HS-5 (cell line): Measurements from ENCODE around the gene SYCE1L.
"Not testable (repeated sequence)": the region's sequence is repeated elsewhere in the genome, so short reads cannot be mapped to it uniquely, and the experiment has no call there.

Experiments
- DNase-seq: peaks from one replicate; pipeline ENCODE4 v3.0.0-alpha.2; 2012; ENCODE audit warnings: low read depth

The SYCE1L gene

GRCh38 chr16:77206533-77206932 is 7.3 kb downstream of the SYCE1L start:
- DNase-seq: no peak

GRCh38 chr16:77207030-77207429 is 7.8 kb downstream of the SYCE1L start:
- DNase-seq: no peak

GRCh38 chr16:77208382-77208781 is 9.2 kb downstream of the SYCE1L start:
- DNase-seq: no peak

GRCh38 chr16:77211880-77212740 is 12.9 kb downstream of the SYCE1L start:
- DNase-seq: no peak

- DNase-seq: no peak
These were observed 13.7 kb downstream of the SYCE1L start for GRCh38 chr16:77212741-77213541.

GRCh38 chr16:77213542-77214106 is 14.4 kb downstream of the SYCE1L start:
- peak; percentile 96 for DNase-seq

GRCh38 chr16:77214411-77215138 is 15.4 kb downstream of the SYCE1L start:
- no peak for DNase-seq

GRCh38 chr16:77219437-77219836 is 20.2 kb downstream of the SYCE1L start:
- no peak for DNase-seq

GRCh38 chr16:77220427-77220826 is 21.2 kb downstream of the SYCE1L start:
- DNase-seq: no peak

- DNase-seq: no peak
These were observed 22.3 kb downstream of the SYCE1L start for GRCh38 chr16:77221482-77221881.

GRCh38 chr16:77223184-77223583 is 24.0 kb downstream of the SYCE1L start:
- DNase-seq: no peak

- no peak for DNase-seq
These were observed 26.0 kb downstream of the SYCE1L start for GRCh38 chr16:77225182-77225581.

- no peak for DNase-seq
These were observed 28.5 kb downstream of the SYCE1L start for GRCh38 chr16:77227745-77228144.

- no peak for DNase-seq
These were observed 31.8 kb downstream of the SYCE1L start for GRCh38 chr16:77231047-77231446.

- DNase-seq: no peak
These were observed 34.8 kb downstream of the SYCE1L start for GRCh38 chr16:77233799-77234519.

GRCh38 chr16:77234611-77235010 is 35.4 kb downstream of the SYCE1L start:
- no peak for DNase-seq

GRCh38 chr16:77236063-77236511 is 36.9 kb downstream of the SYCE1L start:
- peak; percentile 60 for DNase-seq

- no peak for DNase-seq
These were observed 39.4 kb downstream of the SYCE1L start for GRCh38 chr16:77238593-77238992.

- DNase-seq: not testable (repeated sequence)
These were observed 43.3 kb downstream of the SYCE1L start for GRCh38 chr16:77242471-77242870.

GRCh38 chr16:77246150-77246549 is 46.9 kb downstream of the SYCE1L start:
- DNase-seq: no peak

- peak; percentile 29 for DNase-seq
These were observed 51.2 kb downstream of the SYCE1L start for GRCh38 chr16:77250400-77250799.
